Stimulated activated CD4-positive, alpha-beta T cell treated with anti-CD3 and anti-CD28 coated beads, Interleukin-2, amount 100 ng/mL, for 24 hours (primary cell): ENCODE results near the gene WDR33.

Source experiments
- DNase-seq, 2 donors: peaks; one replicate each; pipeline ENCODE4 v3.0.0-alpha.2; 2020

WDR33 gene

GRCh38 chr2:127651971-127652550 is 158.9 kb downstream of the WDR33 start:
- DNase-seq: no peak

GRCh38 chr2:127651381-127651809 is 159.6 kb downstream of the WDR33 start:
- DNase-seq: no peak
